ACHN (cell line): Measurements from ENCODE around the gene RPS6KB1.
"Not testable (repeated sequence)": the region's sequence is repeated elsewhere in the genome, so short reads cannot be mapped to it uniquely, and the experiment has no call there.

Experiments used
- DNase-seq: peaks from one replicate; pipeline ENCODE4 v3.0.0-alpha.2; 2015
- in situ Hi-C: cut with HindIII; loops from 2 replicates; pipeline ENCODE4 v1.10.0; 2017; ENCODE audit warnings: low sequenced_read_pairs, low pct_ligation_motif_present, low pct_unique_long_range_greater_than_20kb

RPS6KB1 gene

GRCh38 chr17:59892924-59893675, at the start of gene RPS6KB1, which contains the start of gene TUBD1:
Gene RPS6KB1, plus strand, starts transcription at chr17:59893121. Its CDS starts 64 bp downstream, at chr17:59893185.
Gene TUBD1, minus strand, starts transcription at chr17:59892943. Its CDS starts 1,941 bp downstream, at chr17:59891002.
- in situ Hi-C loops: no loop called here
- DNase-seq: peak; percentile 99

- in situ Hi-C loops: no loop called here
- DNase-seq: peak; percentile 80
Observed at GRCh38 chr17:59844884-59845594, 47.9 kb upstream of the RPS6KB1 start.

GRCh38 chr17:59845595-59846393, 47.1 kb upstream of the RPS6KB1 start:
- DNase-seq: peak; percentile 83
- in situ Hi-C loops: no loop called here

GRCh38 chr17:59846394-59847165, 46.3 kb upstream of the RPS6KB1 start:
- peak; percentile 98 for DNase-seq
- in situ Hi-C loops: no loop called here

- DNase-seq: no peak
- in situ Hi-C loops: no loop called here
Observed at GRCh38 chr17:59848385-59848668, 44.6 kb upstream of the RPS6KB1 start.

GRCh38 chr17:59848778-59849177, 44.1 kb upstream of the RPS6KB1 start:
- DNase-seq: no peak
- in situ Hi-C loops: no loop called here

GRCh38 chr17:59850311-59850710, 42.6 kb upstream of the RPS6KB1 start:
- in situ Hi-C loops, DNase-seq: not testable (repeated sequence)

- DNase-seq: peak; percentile 33
- in situ Hi-C loops: no loop called here
Observed at GRCh38 chr17:59851439-59852375, 41.2 kb upstream of the RPS6KB1 start.

GRCh38 chr17:59852847-59853167, 40.1 kb upstream of the RPS6KB1 start:
- in situ Hi-C loops, DNase-seq: not testable (repeated sequence)

GRCh38 chr17:59853168-59853918, 39.6 kb upstream of the RPS6KB1 start:
- in situ Hi-C loops: no loop called here
- DNase-seq: peak; percentile 90

GRCh38 chr17:59853919-59854729, 38.8 kb upstream of the RPS6KB1 start:
- in situ Hi-C loops: not testable (repeated sequence)

GRCh38 chr17:59856859-59857794, 35.8 kb upstream of the RPS6KB1 start:
- in situ Hi-C loops: no loop called here
- no peak for DNase-seq

More at GRCh38 chr17:59853919-59854729, 38.8 kb upstream of the RPS6KB1 start:
- DNase-seq: not testable (repeated sequence)

GRCh38 chr17:59858167-59858816, 34.6 kb upstream of the RPS6KB1 start:
- in situ Hi-C loops: no loop called here
- DNase-seq: no peak

- DNase-seq: no peak
- in situ Hi-C loops: no loop called here
Observed at GRCh38 chr17:59858932-59859331, 34.0 kb upstream of the RPS6KB1 start.
